DND-41 (cell line): ENCODE measurements around the gene TBC1D14.

Experiments
- EZH2 ChIP-seq: IDR thresholded peaks from 3 replicates; pipeline ENCODE4 v1.6.1; 2012; ENCODE audit warnings: borderline replicate concordance, low read depth, mild to moderate bottlenecking, moderate library complexity, low read length, inconsistent platforms; ENCODE audit not compliant: severe bottlenecking
- TF ChIP-seq, protein P1 (sequence below): IDR thresholded peaks from 2 replicates; pipeline ENCODE4 v1.5.1; 2012; ENCODE audit warnings: borderline replicate concordance, low read length, moderate library complexity, mild to moderate bottlenecking; ENCODE audit not compliant: poor library complexity, severe bottlenecking; ENCODE audit errors: extremely low read depth

DNA sequence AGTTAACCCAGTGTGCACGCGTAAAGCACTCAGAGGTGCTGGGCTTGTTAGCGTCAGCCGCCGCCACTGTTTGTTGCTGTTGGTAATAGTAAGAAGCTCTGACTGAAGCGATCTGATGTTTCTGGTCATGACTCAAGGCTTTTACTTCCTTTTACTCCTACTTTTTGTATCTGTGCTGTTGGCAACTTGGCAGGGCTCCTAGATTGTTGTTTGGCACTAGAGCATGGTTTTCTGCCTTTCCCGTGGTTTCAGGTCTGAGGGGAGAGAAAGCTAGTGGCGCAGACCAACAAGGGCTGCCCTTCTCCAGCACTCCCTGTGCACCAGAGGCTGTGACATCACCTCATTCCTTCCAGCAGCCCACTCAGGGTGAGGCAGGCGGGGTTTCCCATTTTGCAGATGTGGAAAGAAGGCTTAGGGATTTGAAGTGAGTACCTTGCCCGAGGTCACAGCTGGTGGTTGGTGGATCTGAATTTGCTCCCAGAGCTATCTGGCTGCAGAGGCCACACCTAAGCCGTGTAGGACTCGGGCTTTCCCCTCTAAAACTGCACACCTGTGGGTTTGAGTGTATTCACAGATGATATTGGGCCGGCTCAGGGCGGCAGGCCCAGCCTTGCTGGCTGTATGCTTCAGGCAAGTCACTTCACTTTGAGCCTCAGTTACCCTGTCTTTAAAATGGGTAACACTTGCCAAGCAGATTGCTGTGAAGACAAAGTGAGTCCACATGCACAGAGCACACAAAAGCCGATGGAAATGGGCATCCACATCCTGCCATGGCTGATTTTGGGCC lies 82.3 kb downstream of the TBC1D14 start:
- TF ChIP-seq, protein P1, sequence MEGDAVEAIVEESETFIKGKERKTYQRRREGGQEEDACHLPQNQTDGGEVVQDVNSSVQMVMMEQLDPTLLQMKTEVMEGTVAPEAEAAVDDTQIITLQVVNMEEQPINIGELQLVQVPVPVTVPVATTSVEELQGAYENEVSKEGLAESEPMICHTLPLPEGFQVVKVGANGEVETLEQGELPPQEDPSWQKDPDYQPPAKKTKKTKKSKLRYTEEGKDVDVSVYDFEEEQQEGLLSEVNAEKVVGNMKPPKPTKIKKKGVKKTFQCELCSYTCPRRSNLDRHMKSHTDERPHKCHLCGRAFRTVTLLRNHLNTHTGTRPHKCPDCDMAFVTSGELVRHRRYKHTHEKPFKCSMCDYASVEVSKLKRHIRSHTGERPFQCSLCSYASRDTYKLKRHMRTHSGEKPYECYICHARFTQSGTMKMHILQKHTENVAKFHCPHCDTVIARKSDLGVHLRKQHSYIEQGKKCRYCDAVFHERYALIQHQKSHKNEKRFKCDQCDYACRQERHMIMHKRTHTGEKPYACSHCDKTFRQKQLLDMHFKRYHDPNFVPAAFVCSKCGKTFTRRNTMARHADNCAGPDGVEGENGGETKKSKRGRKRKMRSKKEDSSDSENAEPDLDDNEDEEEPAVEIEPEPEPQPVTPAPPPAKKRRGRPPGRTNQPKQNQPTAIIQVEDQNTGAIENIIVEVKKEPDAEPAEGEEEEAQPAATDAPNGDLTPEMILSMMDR = no peak
- no peak for TF ChIP-seq EZH2
